GM18868 (cell line): Measurements from ENCODE around the gene CDH12.
"Not testable (repeated sequence)": the region's sequence is repeated elsewhere in the genome, so short reads cannot be mapped to it uniquely, and the experiment has no call there.

Experiments
- ATAC-seq: cut with Tn5 transposase; IDR thresholded peaks from one replicate; pipeline ENCODE4 v1.9.1; 2021; ENCODE audit warnings: mild to moderate bottlenecking, moderate library complexity; ENCODE audit not compliant: unreplicated experiment

Gene CDH12

GRCh38 chr5:22774214-22774613, 78.9 kb downstream of the CDH12 start:
- ATAC-seq, result not testable (repeated sequence)

- ATAC-seq, result no peak
Measured at GRCh38 chr5:22764736-22765135, 88.4 kb downstream of the CDH12 start.

GRCh38 chr5:22757776-22758175, 95.4 kb downstream of the CDH12 start:
- no peak for ATAC-seq

GRCh38 chr5:22754155-22754554, 99.0 kb downstream of the CDH12 start:
- no peak for ATAC-seq

- no peak for ATAC-seq
Measured at GRCh38 chr5:22751536-22751935, 101.6 kb downstream of the CDH12 start.

- no peak for ATAC-seq
Measured at GRCh38 chr5:22736443-22737003, 116.6 kb downstream of the CDH12 start.

- ATAC-seq, result no peak
Measured at GRCh38 chr5:22734907-22735306, 118.2 kb downstream of the CDH12 start.

GRCh38 chr5:22728610-22729009, 124.5 kb downstream of the CDH12 start:
- no peak for ATAC-seq

- ATAC-seq, result no peak
Measured at GRCh38 chr5:22722491-22722890, 130.7 kb downstream of the CDH12 start.

GRCh38 chr5:22722056-22722455, 131.1 kb downstream of the CDH12 start:
- no peak for ATAC-seq

- no peak for ATAC-seq
Measured at GRCh38 chr5:22719842-22720241, 133.3 kb downstream of the CDH12 start.

- ATAC-seq, result no peak
Measured at GRCh38 chr5:22710660-22711059, 142.5 kb downstream of the CDH12 start.

GRCh38 chr5:22709743-22710142, 143.4 kb downstream of the CDH12 start:
- ATAC-seq, result no peak

- no peak for ATAC-seq
Measured at GRCh38 chr5:22708770-22709328, 144.3 kb downstream of the CDH12 start.

- no peak for ATAC-seq
Measured at GRCh38 chr5:22706901-22707300, 146.2 kb downstream of the CDH12 start.

- ATAC-seq, result no peak
Measured at GRCh38 chr5:22699319-22699718, 153.8 kb downstream of the CDH12 start.

GRCh38 chr5:22693121-22693520, 160.0 kb downstream of the CDH12 start:
- no peak for ATAC-seq

- ATAC-seq, result no peak
Measured at GRCh38 chr5:22683050-22683449, 170.1 kb downstream of the CDH12 start.

- ATAC-seq, result no peak
Measured at GRCh38 chr5:22678886-22679285, 174.3 kb downstream of the CDH12 start.

GRCh38 chr5:22673131-22673530, 180.0 kb downstream of the CDH12 start:
- ATAC-seq, result no peak

- peak; percentile 59 for ATAC-seq
Measured at GRCh38 chr5:22669345-22669744, 183.8 kb downstream of the CDH12 start.

- ATAC-seq, result no peak
Measured at GRCh38 chr5:22665801-22666200, 187.3 kb downstream of the CDH12 start.

- ATAC-seq, result no peak
Measured at GRCh38 chr5:22663134-22663533, 190.0 kb downstream of the CDH12 start.
